GM12878 (cell line): ENCODE results near the gene POGLUT3. TPM values are rescaled to one million over a fixed set of nuclear protein-coding genes. Genes with fewer than 3 reads are reported as not detected.

Source experiments
- FOXK2 ChIP-seq: fragments of 450-650 bp; IDR thresholded peaks from 2 replicates; pipeline ENCODE4 v1.6.1; 2017; ENCODE audit warnings: mild to moderate bottlenecking, moderate library complexity
- GABPA ChIP-seq: IDR thresholded peaks from 2 replicates; pipeline ENCODE4 v1.6.1; 2014; ENCODE audit warnings: antibody characterized with exemption, low read depth, mild to moderate bottlenecking, inconsistent platforms
- HDGF ChIP-seq: fragments of 450-650 bp; IDR thresholded peaks from 2 replicates; pipeline ENCODE4 v1.6.1; 2016; ENCODE audit warnings: antibody characterized with exemption
- IKZF2 ChIP-seq, 2 experiments: fragments of 450-650 bp; IDR thresholded peaks; 2 replicates each; pipeline ENCODE4 v1.6.1; 2017; ENCODE audit warnings: mild to moderate bottlenecking in 2 of 2, moderate library complexity in 2 of 2
- NFIC ChIP-seq: IDR thresholded peaks from 2 replicates; pipeline ENCODE4 v1.6.1; 2012; ENCODE audit warnings: low read depth, mild to moderate bottlenecking, inconsistent platforms, low read length, moderate library complexity
- NFXL1 ChIP-seq: fragments of 450-650 bp; IDR thresholded peaks from 2 replicates; pipeline ENCODE4 v1.6.1; 2017; ENCODE audit warnings: antibody characterized with exemption, mild to moderate bottlenecking, borderline replicate concordance
- POLR2AphosphoS5 ChIP-seq: IDR thresholded peaks from 2 replicates; pipeline ENCODE4 v1.6.1; 2011; ENCODE audit warnings: mild to moderate bottlenecking, low read length, inconsistent platforms
- SMC3 ChIP-seq: IDR thresholded peaks from 2 replicates; pipeline ENCODE4 v1.6.1; 2011; ENCODE audit warnings: low read length, improper control_type of control experiment, borderline replicate concordance
- STAT3 ChIP-seq: IDR thresholded peaks from 2 replicates; pipeline ENCODE4 v1.6.1; 2011; ENCODE audit warnings: low read depth, low read length, improper control_type of control experiment
- SUZ12 ChIP-seq: fragments of 200-600 bp; sonication (generic); IDR thresholded peaks from one replicate; pipeline ENCODE4 v1.6.1; 2018; ENCODE audit warnings: antibody characterized with exemption, mild to moderate bottlenecking; ENCODE audit not compliant: unreplicated experiment
- YBX1 ChIP-seq: fragments of 450-650 bp; IDR thresholded peaks from 2 replicates; pipeline ENCODE4 v1.6.1; 2016; ENCODE audit warnings: antibody characterized with exemption
- ZBED1 ChIP-seq: IDR thresholded peaks from 2 replicates; pipeline ENCODE4 v1.6.1; 2016; ENCODE audit warnings: borderline replicate concordance
- polyA plus RNA-seq, 11 experiments: library from polyadenylated mRNA; depleted of rRNA in 4 of 11; unstranded in 6 of 11; stranded (reverse) in 5 of 11; fragments of >200 nt; fragmentation: Nextera tagmentation in 4 of 11; fragmentation: Illumina TruSeq in 1 of 11; extraction: Ambion mirVana in 4 of 11; extraction: Trizol in 1 of 11; gene quantifications; 1 replicate in 1 of 11; 2 replicates in 10 of 11; pipeline versions ENCODE4 v1.2.1 to v1.2.3, GENCODE V29; 2011 to 2016; ENCODE audit warnings: inconsistent platforms in 2 of 11, missing spikeins in 2 of 11, low read depth in 1 of 11
- total RNA-seq, 4 experiments: library from RNA; depleted of rRNA in 3 of 4; stranded (reverse); fragments of >200 nt in 3 of 4; fragmentation: Illumina TruSeq in 1 of 4; extraction: Trizol in 1 of 4; gene quantifications; 2 replicates each; pipeline versions ENCODE4 v1.2.1 to v1.2.3, GENCODE V29; 2013 to 2021
- TF ChIP-seq, protein P1 (sequence below): fragments of 450-650 bp; IDR thresholded peaks from 2 replicates; pipeline ENCODE4 v1.6.1; 2017; ENCODE audit warnings: mild to moderate bottlenecking, low read depth, inconsistent platforms; ENCODE audit not compliant: poor library complexity, severe bottlenecking
- TF ChIP-seq, protein P2 (sequence below): IDR thresholded peaks from 2 replicates; pipeline ENCODE4 v1.6.1; 2012; ENCODE audit warnings: low read depth, low read length, improper control_type of control experiment
- TF ChIP-seq, protein P3 (sequence below): IDR thresholded peaks from 2 replicates; pipeline ENCODE4 v1.6.1; 2011; ENCODE audit warnings: borderline replicate concordance, low read depth, mild to moderate bottlenecking, moderate library complexity, mixed read lengths, low read length; ENCODE audit not compliant: insufficient read depth; ENCODE audit errors: extremely low read length
- TF ChIP-seq, protein P4 (sequence below): fragments of 450-650 bp; IDR thresholded peaks from 2 replicates; pipeline ENCODE4 v1.6.1; 2016; ENCODE audit warnings: mild to moderate bottlenecking
- TF ChIP-seq, protein P5 (sequence below): fragments of 450-650 bp; IDR thresholded peaks from 2 replicates; pipeline ENCODE4 v1.6.1; 2017; ENCODE audit warnings: low read depth, mild to moderate bottlenecking, moderate library complexity
- TF ChIP-seq, protein P6 (sequence below): IDR thresholded peaks from 2 replicates; pipeline ENCODE4 v1.6.1; 2011; ENCODE audit warnings: borderline replicate concordance, low read depth, mild to moderate bottlenecking, moderate library complexity, low read length; ENCODE audit not compliant: insufficient read depth, poor library complexity, severe bottlenecking
- TF ChIP-seq, protein P7 (sequence below): IDR thresholded peaks from 2 replicates; pipeline ENCODE4 v1.6.1; 2012; ENCODE audit warnings: low read depth, low read length, improper control_type of control experiment

Gene POGLUT3
- total and polyA plus RNA-seq, 10 of the 15 experiments (the other 5 are each of a cell fraction or from before 2014, with no cell fraction given): 3.7 to 21.5 (median 12.9) TPM

DNA sequence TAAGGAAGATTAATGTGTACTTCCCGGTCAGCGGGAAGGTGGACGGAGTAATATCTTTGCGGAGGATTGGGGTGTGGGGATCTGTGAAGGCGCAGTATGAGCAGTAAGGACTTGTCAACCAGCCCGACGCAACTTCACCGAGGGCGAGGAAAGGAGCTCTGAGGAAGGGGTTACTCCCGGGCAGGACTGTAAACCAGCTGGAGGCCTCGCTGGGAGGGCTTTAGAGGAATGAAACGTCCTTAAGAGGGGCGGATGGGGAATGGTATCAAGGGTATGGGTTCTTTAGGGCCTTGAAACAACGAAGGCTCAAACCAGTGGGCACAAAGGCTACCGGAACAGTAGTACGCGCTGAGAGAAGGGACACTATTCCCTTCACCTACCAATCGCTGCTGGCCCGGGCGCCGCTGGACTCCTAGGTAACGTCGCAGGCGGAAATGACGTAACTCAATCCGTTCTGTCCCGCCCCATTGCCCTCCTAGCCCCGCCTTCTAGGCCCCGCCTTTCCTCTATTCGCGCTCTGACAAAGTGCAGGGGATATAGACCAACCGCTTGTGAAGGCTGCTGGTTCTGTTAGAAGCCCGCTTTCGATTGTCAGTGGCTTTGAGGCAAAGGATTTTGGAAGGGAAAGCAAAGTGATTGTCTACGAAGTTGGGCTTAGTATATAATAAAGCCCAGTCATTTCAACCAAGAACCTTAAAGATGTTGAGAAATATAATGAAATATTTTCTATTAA, 30.9 kb downstream of the POGLUT3 start, which contains the start of gene C11orf65 (continued):
- TF ChIP-seq, protein P1, sequence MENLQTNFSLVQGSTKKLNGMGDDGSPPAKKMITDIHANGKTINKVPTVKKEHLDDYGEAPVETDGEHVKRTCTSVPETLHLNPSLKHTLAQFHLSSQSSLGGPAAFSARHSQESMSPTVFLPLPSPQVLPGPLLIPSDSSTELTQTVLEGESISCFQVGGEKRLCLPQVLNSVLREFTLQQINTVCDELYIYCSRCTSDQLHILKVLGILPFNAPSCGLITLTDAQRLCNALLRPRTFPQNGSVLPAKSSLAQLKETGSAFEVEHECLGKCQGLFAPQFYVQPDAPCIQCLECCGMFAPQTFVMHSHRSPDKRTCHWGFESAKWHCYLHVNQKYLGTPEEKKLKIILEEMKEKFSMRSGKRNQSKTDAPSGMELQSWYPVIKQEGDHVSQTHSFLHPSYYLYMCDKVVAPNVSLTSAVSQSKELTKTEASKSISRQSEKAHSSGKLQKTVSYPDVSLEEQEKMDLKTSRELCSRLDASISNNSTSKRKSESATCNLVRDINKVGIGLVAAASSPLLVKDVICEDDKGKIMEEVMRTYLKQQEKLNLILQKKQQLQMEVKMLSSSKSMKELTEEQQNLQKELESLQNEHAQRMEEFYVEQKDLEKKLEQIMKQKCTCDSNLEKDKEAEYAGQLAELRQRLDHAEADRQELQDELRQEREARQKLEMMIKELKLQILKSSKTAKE: no peak
- TF ChIP-seq POLR2AphosphoS5 (peak; percentile 99), ZBED1 (peak; percentile 84; the same call in 1 of the 2 replicates), HDGF (peak; percentile 38; the same call in 1 of the 2 replicates), STAT3 (no peak), SMC3 (0 out of 2 replicates have a peak, but pooled peaks have one; percentile 6), GABPA (peak; percentile 89), NFIC (0 out of 2 replicates have a peak, but pooled peaks have one; percentile 3), IKZF2 (IDR thresholded peaks at IDR 0.05) (peak in 1 of 2 experiments; percentile 25; a peak in 2 of 4 replicates), NFXL1 (no peak), YBX1 (no peak), SUZ12 (no peak), FOXK2 (no peak)
- TF ChIP-seq, protein P2, sequence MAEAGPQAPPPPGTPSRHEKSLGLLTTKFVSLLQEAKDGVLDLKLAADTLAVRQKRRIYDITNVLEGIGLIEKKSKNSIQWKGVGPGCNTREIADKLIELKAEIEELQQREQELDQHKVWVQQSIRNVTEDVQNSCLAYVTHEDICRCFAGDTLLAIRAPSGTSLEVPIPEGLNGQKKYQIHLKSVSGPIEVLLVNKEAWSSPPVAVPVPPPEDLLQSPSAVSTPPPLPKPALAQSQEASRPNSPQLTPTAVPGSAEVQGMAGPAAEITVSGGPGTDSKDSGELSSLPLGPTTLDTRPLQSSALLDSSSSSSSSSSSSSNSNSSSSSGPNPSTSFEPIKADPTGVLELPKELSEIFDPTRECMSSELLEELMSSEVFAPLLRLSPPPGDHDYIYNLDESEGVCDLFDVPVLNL: no peak
- TF ChIP-seq, protein P3, sequence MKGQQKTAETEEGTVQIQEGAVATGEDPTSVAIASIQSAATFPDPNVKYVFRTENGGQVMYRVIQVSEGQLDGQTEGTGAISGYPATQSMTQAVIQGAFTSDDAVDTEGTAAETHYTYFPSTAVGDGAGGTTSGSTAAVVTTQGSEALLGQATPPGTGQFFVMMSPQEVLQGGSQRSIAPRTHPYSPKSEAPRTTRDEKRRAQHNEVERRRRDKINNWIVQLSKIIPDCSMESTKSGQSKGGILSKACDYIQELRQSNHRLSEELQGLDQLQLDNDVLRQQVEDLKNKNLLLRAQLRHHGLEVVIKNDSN: no peak
- TF ChIP-seq, protein P4, sequence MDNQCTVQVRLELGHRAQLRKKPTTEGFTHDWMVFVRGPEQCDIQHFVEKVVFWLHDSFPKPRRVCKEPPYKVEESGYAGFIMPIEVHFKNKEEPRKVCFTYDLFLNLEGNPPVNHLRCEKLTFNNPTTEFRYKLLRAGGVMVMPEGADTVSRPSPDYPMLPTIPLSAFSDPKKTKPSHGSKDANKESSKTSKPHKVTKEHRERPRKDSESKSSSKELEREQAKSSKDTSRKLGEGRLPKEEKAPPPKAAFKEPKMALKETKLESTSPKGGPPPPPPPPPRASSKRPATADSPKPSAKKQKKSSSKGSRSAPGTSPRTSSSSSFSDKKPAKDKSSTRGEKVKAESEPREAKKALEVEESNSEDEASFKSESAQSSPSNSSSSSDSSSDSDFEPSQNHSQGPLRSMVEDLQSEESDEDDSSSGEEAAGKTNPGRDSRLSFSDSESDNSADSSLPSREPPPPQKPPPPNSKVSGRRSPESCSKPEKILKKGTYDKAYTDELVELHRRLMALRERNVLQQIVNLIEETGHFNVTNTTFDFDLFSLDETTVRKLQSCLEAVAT: no peak
- TF ChIP-seq, protein P5, sequence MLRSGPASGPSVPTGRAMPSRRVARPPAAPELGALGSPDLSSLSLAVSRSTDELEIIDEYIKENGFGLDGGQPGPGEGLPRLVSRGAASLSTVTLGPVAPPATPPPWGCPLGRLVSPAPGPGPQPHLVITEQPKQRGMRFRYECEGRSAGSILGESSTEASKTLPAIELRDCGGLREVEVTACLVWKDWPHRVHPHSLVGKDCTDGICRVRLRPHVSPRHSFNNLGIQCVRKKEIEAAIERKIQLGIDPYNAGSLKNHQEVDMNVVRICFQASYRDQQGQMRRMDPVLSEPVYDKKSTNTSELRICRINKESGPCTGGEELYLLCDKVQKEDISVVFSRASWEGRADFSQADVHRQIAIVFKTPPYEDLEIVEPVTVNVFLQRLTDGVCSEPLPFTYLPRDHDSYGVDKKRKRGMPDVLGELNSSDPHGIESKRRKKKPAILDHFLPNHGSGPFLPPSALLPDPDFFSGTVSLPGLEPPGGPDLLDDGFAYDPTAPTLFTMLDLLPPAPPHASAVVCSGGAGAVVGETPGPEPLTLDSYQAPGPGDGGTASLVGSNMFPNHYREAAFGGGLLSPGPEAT: peak; percentile 74
- TF ChIP-seq, protein P6, sequence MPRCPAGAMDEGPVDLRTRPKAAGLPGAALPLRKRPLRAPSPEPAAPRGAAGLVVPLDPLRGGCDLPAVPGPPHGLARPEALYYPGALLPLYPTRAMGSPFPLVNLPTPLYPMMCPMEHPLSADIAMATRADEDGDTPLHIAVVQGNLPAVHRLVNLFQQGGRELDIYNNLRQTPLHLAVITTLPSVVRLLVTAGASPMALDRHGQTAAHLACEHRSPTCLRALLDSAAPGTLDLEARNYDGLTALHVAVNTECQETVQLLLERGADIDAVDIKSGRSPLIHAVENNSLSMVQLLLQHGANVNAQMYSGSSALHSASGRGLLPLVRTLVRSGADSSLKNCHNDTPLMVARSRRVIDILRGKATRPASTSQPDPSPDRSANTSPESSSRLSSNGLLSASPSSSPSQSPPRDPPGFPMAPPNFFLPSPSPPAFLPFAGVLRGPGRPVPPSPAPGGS: no peak
- TF ChIP-seq, protein P7, sequence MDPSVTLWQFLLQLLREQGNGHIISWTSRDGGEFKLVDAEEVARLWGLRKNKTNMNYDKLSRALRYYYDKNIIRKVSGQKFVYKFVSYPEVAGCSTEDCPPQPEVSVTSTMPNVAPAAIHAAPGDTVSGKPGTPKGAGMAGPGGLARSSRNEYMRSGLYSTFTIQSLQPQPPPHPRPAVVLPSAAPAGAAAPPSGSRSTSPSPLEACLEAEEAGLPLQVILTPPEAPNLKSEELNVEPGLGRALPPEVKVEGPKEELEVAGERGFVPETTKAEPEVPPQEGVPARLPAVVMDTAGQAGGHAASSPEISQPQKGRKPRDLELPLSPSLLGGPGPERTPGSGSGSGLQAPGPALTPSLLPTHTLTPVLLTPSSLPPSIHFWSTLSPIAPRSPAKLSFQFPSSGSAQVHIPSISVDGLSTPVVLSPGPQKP: no peak; the same call in 1 of the 2 replicates
